ENCODE data around the gene ATF1.

The ATF1 gene

DNA sequence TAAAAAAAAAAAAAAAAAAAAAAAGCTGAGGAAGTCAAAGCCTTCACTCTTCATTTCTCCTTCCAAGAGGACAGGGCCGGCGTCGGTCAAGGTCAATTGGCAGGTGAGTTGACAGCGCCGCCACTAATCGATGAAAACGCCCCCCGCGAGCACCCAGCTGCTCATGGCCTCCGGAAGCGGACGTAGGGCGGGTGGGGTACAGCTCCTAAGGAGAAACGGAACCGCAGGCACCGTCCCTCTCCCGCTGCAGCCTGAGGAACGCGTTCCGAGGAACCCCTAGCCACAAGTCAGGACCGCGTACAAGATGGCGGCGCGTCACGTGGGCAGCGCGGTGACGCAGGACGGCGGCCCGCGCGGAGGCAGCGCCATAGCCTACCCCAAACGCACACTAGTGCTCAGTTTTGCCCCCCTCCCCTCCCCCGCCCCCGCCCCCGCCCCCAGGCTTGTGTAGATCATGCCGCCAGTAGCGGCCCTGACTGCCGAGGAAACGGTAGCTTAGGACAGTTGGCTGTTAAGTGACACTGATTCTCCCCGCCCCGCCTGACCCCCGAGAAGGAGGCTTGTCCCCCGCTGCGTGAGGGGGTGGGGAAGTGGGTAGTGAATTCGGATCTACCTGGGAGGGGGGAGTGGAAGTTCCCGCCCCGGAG lies at the start of gene ATF1:
ATF1 (plus strand) TSS at position 463 of the 647 bp plus-strand sequence. CDS start 16,045 bp downstream, outside the sequence.
- peak; percentile 85 to 91 for DNase-seq

DNA sequence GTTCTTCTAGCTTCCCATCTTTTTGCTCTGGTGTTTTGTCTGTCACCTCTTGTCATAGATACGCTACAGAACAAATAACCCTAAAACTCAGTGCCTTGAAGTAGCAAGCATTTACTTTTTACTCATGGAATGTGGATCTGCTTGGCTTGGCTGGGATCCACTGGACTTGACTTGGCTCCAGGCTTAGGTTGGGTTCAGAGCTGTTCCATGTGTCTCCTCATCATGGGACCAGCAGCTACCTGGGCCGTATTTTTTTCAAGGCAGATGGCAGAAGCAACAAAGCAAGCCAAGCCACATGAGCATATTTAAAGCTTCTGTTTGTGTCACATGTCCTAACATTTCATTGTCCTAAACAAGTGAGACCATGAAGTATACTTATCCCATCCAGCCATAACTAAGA lies 48.7 kb upstream of the ATF1 start:
- DNase-seq = no peak

DNA sequence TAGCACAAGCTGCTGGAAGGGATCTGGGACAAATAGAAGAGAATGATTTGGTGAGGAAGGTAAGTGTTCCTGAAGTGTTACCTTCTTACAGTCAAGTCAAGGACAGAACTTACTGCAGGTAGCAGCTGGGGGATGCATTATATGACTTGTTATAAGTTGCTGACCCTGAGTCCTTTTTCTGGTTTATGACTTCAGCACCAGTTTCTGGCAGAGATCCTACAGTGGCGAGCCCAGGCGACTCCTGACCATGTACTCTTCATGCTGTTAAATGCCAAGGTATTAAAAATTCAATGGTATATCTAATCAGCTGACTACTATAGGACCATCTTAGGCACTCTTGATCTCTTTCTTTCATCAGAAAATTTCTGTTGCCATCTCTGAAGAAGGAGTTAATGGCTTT lies 45.1 kb upstream of the ATF1 start:
- DNase-seq = no peak

DNA sequence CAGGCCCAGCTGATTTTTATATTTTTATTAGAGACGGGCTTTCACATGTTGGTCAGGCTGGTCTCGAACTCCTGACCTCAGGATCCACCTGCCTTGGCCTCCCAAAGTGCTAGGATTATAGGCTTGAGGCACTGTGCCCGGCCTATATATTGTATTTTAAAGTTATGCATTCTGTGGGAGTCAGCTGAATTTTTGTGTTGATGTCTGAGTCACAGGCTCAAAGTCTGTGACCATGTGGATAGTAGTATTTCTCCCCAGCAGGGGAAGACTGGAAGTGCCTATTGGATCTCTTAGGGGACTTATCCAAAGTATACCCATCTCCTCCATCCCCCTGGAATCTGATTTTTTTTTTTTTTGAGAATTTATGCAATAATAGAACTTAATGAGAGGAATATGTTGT lies 43.8 kb upstream of the ATF1 start:
- DNase-seq = no peak

DNA sequence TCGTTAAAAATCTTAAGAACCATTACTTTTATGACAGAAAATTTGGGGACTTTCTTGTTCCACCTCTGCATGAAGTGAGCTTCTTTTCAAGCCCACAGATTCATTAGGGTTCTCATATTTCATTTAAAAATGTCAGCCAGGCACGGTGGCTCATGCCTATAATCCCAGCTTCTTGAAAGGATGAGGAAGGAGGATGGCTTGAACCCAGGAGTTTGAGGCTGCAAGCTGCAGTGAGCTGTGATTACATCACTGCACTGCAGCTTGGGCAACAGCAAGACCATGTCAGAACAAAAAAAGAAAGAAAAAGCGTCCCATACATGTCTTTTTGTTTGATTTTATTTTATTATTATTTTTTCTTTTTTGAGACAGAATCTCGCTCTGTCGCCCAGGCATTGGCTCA lies 43.4 kb upstream of the ATF1 start:
- no peak for DNase-seq

DNA sequence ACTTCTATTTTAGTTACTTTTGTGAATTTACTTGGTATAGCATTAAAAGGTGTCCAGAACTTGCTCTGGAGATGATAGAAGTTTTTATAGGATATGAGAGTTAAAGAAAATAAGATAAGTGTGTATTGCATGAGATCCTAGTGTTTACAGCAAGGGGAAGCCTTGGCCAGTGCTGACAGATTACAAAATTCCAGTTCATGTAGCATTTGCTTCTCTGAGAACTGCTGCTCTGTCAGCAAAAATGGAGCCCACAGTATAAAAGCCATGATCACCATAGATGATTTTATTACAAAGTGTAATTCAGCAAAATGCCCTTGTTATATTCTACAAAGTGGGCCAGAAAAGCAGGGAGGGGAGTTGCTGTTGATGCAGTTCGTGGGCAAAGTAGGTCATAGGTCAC lies 40.0 kb upstream of the ATF1 start:
- DNase-seq = no peak

DNA sequence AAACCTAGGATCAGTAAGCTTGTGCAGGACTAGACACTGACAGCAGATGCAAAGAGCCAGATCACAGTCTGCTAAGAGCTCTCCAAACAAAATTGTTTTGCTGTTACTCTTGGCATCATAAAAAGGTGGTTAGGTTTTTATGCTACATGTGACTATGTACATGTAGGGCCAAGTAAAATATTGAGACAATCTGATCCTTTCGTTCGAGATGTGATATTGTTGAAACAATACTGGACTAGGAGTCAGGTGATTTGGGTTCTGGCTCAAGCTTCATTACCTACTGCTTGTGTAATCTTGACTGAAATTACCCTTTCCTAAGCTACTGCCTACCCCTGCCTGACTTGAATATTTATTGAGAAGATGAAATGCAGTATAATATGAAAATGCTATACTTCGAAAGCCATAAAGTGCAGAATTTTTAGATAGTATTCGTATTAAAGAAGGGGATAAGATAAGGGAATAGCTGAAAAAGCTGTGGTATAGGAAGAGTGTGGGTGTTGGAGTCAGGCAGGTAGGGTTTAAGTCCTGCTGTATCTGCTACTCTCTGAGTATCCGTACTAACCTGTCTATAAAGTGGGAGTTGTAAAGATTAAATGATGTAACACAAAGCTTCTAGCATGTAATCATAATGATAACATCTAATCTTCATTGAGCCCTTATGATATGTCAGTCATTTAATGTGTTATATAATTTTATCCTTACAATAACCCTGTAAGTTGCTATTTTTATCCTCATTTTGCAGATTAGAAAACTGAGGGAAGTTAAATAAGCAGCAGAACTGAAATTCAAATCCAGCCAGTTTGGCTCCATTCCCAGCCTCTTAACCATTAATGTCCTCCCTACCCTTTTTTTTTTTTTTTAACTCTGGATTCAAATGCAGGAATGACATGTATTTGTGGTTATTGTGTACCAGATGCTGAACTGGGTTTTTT lies 38.6 kb upstream of the ATF1 start:
- DNase-seq = no peak

DNA sequence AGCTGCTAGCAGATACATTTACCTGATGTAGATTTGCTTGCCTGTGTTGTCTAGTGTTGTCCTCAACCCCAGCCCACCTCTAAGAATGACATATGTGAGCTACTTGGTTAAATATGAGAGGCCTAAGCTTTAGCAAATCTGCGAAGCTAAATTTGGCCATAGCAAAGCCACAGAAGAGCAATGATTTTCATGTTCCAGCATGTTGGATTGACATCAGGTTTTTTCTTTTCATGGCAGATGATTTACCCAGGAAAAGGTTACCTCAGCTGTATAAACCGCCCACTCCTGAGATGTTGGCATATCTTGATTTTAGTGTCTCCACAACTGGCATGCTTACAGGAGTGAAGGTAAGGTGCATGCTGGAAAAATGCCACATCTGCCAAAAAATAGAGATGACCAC lies 36.4 kb upstream of the ATF1 start:
- DNase-seq = no peak

DNA sequence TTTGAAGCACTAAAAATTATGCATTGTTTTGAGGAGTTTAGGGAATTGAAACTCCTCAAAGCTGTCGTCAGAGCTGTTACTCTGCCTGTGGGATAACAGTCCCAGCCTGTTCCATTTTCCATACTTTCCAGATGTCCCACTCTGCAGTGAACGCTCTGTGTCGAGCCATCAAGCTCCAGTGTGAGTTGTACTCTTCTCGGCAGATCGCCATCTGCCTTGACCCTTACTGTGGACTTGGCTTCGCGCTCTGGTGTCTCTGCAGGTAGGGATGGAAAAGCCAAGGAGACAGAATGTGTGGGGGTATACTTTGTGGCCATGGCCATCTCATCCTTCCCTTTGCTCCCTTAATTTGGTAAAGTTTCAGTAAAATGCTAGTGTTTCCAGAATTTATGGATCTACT lies 35.5 kb upstream of the ATF1 start:
- no peak for DNase-seq

DNA sequence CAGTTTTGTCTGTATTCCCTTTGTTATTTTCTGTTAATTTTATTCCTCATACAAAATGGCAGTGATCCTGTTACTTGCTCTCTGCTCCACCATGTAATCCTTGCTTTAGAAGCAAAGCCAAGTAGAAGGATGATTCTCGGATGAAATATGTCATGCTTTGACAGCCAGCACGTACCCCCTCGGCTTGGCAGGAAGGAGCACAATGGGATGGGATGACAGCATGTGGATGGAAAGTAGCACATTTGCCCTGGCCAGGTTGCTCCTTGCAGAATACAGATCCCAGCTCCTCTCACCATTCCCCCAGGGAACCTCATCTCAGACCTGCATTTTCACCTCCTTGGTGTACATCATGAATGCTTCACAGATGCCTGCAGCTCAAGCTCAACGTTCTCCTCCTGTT lies 35.1 kb upstream of the ATF1 start:
- no peak for DNase-seq

DNA sequence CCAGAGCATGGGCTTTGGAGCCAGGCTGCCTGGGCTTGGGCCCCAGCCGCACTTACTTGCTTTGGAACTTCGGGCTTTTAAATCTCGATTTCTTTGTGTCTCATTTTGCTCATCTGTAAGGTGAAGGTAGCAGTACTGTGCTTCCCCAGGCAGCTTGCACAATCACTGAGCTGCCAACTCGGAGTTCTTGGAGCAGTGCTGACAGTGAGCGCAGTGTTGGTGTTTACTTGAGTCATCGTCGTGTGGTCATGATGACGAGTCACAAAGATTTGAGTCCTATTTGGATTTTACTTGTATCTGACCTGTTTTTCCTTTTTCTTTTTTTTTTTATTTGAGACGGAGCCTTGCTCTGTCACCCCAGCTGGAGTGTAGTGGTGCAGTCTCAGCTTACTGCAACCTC lies 31.3 kb upstream of the ATF1 start:
- DNase-seq = no peak

DNA sequence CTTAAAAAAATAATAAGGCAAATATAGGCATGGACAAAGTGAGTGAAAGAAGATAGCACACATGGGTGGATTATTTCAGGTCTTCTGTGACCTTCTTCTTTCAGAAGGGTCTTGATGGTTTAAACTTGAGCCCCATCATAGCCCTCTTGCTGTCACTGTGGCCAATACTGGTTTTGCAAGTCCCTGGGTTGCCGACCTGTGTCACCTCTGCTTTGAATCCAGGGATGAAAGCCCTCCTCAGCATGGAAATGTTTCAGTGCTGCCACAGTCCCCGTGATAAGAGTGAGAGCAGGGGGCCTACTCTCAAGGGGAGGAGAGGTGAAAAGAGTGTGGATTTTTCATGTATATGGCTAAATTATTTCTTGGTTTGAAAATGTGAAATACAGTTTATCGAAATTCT lies 30.2 kb upstream of the ATF1 start:
- DNase-seq = no peak

DNA sequence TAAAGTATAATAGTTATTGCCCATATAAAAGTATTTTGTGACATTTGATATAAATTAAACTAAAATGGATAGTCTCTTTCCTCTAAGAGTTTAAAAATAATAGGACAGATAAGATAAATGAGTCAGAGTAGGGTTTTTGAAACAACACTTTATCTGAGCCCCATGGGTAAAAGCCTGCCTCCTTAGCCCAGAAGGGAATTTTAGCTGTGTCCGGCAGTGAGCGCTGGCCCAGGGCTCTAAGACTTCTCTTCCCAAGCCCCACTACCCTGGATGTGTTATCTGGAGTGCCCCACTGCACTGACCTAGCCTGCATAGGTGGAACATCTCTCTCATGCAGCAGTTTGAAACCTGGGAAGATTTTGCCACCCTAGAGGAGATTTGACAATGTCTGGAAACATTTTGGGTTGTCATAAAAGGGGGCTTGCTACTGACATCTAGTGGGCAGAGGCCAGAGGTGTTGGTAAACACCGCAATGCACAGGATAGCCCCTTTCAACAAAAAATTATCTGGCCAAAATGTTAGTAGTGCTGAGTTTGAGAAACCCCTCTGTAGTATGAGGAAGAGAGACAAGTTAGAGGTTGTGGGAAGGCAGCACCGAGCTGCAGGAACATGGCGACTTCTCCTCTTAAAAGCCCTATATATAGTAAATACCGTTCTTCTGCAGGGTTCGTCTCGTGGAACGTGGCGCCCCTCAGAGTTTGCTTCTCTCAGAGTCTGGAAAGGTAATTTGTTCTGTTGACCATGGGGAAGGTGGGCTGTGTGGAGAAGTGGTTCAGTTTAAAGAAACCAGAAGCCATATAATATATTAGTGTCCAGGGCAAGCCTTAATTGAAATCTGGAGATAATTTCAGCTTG lies 29.3 kb upstream of the ATF1 start:
- DNase-seq = no peak

DNA sequence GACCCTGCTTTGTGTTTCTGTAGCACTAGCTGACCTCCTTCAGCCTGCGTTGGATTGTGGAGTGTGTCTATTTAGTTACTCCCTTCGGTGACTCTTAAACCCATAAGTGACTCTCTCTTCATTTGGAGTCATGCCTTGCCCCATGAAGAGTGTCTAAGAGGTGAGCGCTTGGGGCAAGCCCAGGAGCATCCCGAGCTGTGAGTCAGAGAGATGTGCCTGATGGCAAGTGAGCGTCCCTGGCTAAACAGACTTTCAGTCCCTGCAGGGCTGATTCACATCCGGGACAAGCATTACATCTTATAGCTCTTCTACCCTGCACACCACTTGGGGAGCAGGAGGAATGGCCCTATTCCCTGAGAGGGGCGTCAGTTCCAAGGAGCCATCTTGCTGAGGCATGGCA lies 24.3 kb upstream of the ATF1 start:
- no peak for DNase-seq

DNA sequence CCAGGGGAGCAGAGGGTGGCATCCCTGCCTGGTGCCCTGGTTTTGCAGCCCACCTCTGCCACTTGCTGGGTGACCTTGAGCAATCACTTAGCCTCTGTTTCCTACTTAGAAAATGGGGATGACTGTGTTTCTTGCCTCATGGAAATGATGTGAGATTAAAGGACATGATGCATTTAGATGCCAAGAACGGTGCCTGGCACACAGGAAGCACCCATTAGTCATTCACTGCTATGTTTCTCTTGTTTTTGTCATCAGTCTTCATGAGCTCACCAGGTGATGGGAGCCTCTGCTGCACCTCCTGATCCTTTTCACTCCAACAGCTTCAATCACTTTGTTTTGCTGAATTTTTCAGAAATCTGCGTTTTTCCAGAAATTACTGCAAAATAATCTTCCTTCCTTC lies 23.6 kb upstream of the ATF1 start:
- DNase-seq = no peak

DNA sequence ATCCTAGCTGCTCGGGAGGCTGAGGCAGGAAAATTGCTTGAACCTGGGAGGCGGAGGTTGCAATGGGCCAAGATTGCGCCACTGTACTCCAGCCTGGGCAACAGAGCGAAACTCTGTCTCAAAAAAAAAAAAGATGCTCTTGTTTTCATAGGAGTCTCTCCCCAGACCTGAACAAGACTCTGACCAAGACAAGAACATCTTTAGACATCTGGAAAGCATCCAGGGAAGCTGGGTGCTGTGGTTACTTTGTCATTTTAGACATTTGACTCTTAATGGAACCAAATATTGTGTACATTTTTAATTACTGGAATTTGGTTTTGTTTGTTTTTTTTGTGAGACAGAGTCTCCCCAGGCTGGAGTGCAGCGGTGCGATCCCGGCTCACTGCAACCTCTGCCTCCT lies 21.1 kb upstream of the ATF1 start:
- no peak for DNase-seq

DNA sequence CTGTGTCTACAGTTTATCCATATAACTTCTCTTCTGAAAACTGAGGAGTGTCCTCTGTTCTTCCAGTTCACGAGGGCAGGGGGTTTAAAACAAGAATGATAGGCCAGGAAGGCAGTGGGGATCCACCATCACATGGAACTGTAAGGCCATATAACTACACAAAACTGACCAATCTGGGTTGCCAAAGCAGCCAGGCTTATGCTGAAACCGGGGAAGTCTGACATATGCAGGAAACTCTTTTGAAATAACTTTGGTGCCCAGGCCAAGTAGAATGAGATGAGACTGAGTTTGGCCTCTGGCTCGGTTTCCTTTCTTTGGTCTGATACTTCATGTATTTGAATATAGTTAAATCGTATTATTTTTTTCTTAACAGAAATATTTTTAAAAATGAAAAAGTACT lies 18.0 kb upstream of the ATF1 start:
- DNase-seq = no peak

DNA sequence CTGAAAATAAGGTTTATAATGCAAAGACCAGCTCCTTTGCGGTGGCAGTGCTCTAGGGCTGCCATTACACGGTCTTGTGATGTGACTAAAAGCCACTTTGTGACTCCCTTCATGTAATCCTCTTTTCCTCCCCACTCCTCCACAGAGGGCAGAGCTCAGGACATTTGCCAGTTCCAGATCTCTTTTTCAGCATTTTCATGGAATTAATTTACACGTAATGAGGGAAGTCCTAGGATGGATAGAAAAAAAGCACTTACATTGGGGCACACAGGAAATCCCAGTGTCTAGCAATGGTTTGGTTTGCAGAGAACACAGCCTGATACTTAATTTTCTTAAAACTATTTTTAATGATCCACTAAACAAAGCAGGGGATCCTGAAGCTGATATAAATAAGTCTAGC lies 17.5 kb upstream of the ATF1 start:
- DNase-seq = no peak

DNA sequence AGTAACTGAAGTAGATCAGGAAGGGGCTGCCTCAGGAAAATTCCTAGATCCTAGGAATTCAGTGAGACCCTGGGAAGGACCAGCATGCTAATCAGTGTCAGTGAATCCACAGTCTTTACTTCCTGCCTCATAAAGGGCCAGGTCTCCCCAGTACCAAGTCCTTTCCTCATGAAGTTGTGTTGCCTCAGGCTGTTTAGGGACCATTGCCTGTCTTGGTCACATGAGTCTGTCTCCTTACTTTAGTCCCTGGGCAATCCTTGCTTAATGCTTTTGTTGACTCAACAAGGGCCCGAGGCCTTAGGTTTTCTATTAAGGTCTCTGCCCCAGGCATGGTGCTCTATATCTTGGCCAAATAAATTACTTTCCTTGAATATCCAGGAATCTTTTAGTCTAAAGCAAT lies 16.1 kb upstream of the ATF1 start:
- no peak for DNase-seq

DNA sequence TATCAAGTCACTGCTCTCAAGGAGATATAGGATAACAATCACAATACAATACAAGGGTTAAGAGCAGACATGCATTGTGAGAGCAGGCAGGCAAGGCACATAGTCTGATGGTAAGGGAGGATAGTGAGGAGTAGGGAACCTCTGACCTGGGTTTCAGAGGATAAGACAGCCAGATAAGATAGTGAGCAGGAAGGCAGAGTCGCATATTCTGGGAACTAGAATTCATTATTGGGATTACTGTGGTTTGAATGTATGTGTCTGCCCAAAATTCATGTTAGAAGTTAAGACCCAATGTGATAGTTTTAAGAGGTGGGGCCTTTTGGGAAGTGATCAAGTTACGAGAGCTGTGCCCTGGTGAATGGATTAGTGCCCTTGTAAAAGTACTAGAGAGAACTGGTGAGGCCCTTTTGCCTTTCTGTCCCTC lies 14.4 kb upstream of the ATF1 start:
- no peak for DNase-seq

DNA sequence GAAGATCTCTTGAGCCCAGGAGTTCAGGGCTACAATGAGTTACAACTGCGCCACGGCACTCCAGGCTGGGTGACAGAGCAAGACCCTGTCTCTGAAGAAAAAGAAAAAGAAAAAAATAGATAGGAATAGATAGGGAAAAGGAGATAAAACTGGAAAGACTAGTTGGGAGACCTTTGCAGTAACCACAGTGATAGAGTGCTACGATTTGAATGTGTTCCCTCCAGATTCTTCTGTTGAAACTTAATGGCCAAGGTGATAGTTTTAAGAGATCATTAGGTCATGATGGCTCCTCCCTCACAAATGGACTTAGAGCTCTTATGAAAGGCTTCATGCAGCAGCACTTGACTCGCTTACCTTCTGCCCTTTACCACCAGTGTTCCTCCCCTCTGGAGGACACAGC lies 13.5 kb upstream of the ATF1 start:
- no peak for DNase-seq

DNA sequence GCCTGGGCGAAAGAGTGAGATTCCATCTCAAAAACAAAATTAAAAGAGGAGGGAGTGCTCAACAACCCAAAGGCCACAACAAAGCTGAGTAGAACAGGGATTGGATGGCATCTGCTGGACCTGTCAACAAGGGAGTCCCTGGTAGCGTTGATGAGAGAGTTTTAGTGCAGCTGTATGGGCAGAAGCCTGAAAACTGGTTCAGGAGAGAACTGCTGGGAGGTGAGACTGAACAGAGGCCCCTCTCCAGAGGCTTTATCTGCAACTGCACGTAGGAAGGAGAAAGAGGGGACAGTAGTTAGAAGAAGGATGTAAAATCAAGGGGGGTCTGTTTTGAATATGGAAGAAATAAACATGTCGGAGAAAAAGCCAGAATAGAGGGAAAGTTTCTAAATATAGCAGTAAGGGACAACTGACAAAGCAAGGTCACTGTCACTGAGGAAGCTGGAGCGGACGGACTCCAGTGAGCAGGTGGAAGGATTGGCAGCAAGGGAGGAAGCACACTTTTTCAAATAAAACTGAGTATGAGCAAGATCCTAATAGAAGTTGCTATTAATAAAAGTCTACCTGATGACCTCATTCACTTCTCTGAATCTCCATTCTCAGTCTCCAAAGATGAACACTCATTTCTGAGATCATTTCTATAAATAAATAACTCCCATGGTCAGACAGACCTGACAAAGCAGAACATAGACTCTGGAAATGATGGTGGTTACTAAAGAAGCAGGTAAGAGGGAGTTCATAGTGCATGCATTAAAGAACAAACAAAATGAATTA lies 11.8 kb upstream of the ATF1 start:
- DNase-seq = no peak
